ENCODE measurements around the gene ACVRL1. TPM values are rescaled to one million over a fixed set of nuclear protein-coding genes. Genes with fewer than 3 reads are reported as not detected.

The ACVRL1 gene
- total RNA-seq, 1 experiment from 2014 or later, result not detected

- no peak overlapping the region for H3K4ac ChIP-seq (ENCODE audit: low read depth, low read length)
- Mint-ChIP-seq H3K4me3 (no peak overlapping the region), H3K9me3 (no peaks in the 10 kb centered on the region; a peak in 1 of 5 replicates), H3K27me3 (ENCODE audit: low read depth) (peaks cover 14% of the 10 kb centered on the region), H3K4me1 (peaks cover 10 to 17% of the 10 kb centered on the region in 2 experiments), H3K27ac (no peak overlapping the region), H3K36me3 (ENCODE audit: insufficient read depth in 1 of 3, low read depth in 3 of 3) (no peaks in the 10 kb centered on the region; a peak in 1 of 7 replicates)
- no peaks in the 10 kb centered on the region for H3K23me2 ChIP-seq (ENCODE audit: insufficient read length, low read depth, low read length, poor library complexity, severe bottlenecking)
- no peak for TF ChIP-seq CTCF (conservative IDR thresholded peaks at IDR 0.05)
- H3K9ac ChIP-seq (ENCODE audit: extremely low read depth, insufficient read length, low read length), result no peak overlapping the region
- H4K91ac ChIP-seq (ENCODE audit: insufficient read length, low read depth, low read length), result no peak overlapping the region
- no peak overlapping the region for H3K14ac ChIP-seq (ENCODE audit: insufficient read depth, low read length)
- H4K5ac ChIP-seq (ENCODE audit: insufficient read length, low read depth, low read length), result no peak overlapping the region
- H2BK12ac ChIP-seq (ENCODE audit: insufficient read length, low read depth, low read length), result no peak overlapping the region
- no peak overlapping the region for H3T11ph ChIP-seq (ENCODE audit: low read length)
- H3K27ac ChIP-seq (ENCODE audit: insufficient read length, low read depth, low read length), result no peak overlapping the region
- H3K9me3 ChIP-seq (ENCODE audit: control insufficient read depth, low read depth, low read length), result no peaks in the 10 kb centered on the region
- H2BK5ac ChIP-seq (ENCODE audit: insufficient read length, low read length), result no peak overlapping the region
- WGBS (ENCODE audit: extremely low coverage, insufficient read length, low lambda C conversion rate), result no CpG with 5 or more reads among the region's 2 CpGs
- no peak overlapping the region for H2BK120ac ChIP-seq (ENCODE audit: low read depth, low read length, poor library complexity, severe bottlenecking)
- H3K79me2 ChIP-seq (ENCODE audit: insufficient read depth, low read length), result no peaks in the 10 kb centered on the region
- H3K56ac ChIP-seq (ENCODE audit: insufficient read length, low read depth, low read length), result no peak overlapping the region
- no peak overlapping the region for H2BK15ac ChIP-seq (ENCODE audit: low read depth, low read length)
- H3K4me1 ChIP-seq (ENCODE audit: insufficient read depth, low read length), result no peaks in the 10 kb centered on the region
- H2BK20ac ChIP-seq (ENCODE audit: low read depth, low read length, poor library complexity, severe bottlenecking), result no peak overlapping the region
- H3K4me2 ChIP-seq (ENCODE audit: insufficient read depth, insufficient read length, low read length), result no peak overlapping the region
- DNase-seq, result no peak
- no peak overlapping the region for H3K18ac ChIP-seq (ENCODE audit: insufficient read length, low read depth, low read length)
- no peak overlapping the region for H2AFZ ChIP-seq (ENCODE audit: low read length)
- H3K79me1 ChIP-seq (ENCODE audit: insufficient read depth, low read depth, low read length, poor library complexity, severe bottlenecking), result no peaks in the 10 kb centered on the region
- H3K27me3 ChIP-seq (ENCODE audit: insufficient read depth, low read length), result peaks cover 2% of the 10 kb centered on the region; the same call in 1 of the 2 replicates
- H4K20me1 ChIP-seq (ENCODE audit: control insufficient read depth, insufficient read depth, insufficient read length), result no peaks in the 10 kb centered on the region
- no peak overlapping the region for H4K8ac ChIP-seq (replicated peaks; ENCODE audit: insufficient read length, low read depth, low read length)
- H2AK5ac ChIP-seq (ENCODE audit: insufficient read length, low read length), result no peak overlapping the region
- no peak overlapping the region for H3K23ac ChIP-seq (ENCODE audit: insufficient read length, low read depth, low read length)
Observed at GRCh38 chr12:51898506-51898905, 8.8 kb upstream of the ACVRL1 start.
